H9 (cell line): ENCODE results near the gene ZNF350. TPM values are rescaled to one million over a fixed set of nuclear protein-coding genes. Genes with fewer than 3 reads are reported as not detected.

Source experiments
- DNase-seq: peaks from one replicate; pipeline ENCODE4 v3.0.0-alpha.2; 2017
- H2AFZ ChIP-seq: one replicate; pipeline ENCODE4 v1.6.1; 2013; ENCODE audit warnings: mild to moderate bottlenecking, low read length, control low read depth, moderate library complexity
- H2AK5ac ChIP-seq: 2 replicates; pipeline ENCODE4 v1.6.1; 2013; ENCODE audit warnings: low read length, control low read depth, mixed read lengths; ENCODE audit not compliant: insufficient read length
- H2BK120ac ChIP-seq: one replicate; pipeline ENCODE4 v1.6.1; 2013; ENCODE audit warnings: low read depth, mild to moderate bottlenecking, low read length, control low read depth, inconsistent platforms; ENCODE audit not compliant: poor library complexity, severe bottlenecking
- H2BK12ac ChIP-seq: 2 replicates; pipeline ENCODE4 v1.6.1; 2013; ENCODE audit warnings: low read length, control low read depth, mixed read lengths, low read depth; ENCODE audit not compliant: insufficient read length
- H2BK15ac ChIP-seq: 2 replicates; pipeline ENCODE4 v1.6.1; 2013; ENCODE audit warnings: low read depth, low read length, control low read depth
- H2BK20ac ChIP-seq: one replicate; pipeline ENCODE4 v1.6.1; 2013; ENCODE audit warnings: low read depth, mild to moderate bottlenecking, low read length, control low read depth, inconsistent platforms; ENCODE audit not compliant: poor library complexity, severe bottlenecking
- H2BK5ac ChIP-seq: 2 replicates; pipeline ENCODE4 v1.6.1; 2013; ENCODE audit warnings: low read length, control low read depth, mixed read lengths; ENCODE audit not compliant: insufficient read length
- H3K14ac ChIP-seq: 2 replicates; pipeline ENCODE4 v1.6.1; 2013; ENCODE audit warnings: low read length, control low read depth; ENCODE audit not compliant: insufficient read depth
- H3K18ac ChIP-seq: 2 replicates; pipeline ENCODE4 v1.6.1; 2013; ENCODE audit warnings: low read depth, mild to moderate bottlenecking, mixed read lengths, low read length, control low read depth; ENCODE audit not compliant: insufficient read length
- H3K23ac ChIP-seq: 2 replicates; pipeline ENCODE4 v1.6.1; 2013; ENCODE audit warnings: low read length, control low read depth, mixed read lengths, low read depth; ENCODE audit not compliant: insufficient read length
- H3K23me2 ChIP-seq: 2 replicates; pipeline ENCODE4 v1.6.1; 2013; ENCODE audit warnings: low read depth, mild to moderate bottlenecking, mixed read lengths, low read length, control low read depth; ENCODE audit not compliant: insufficient read length, poor library complexity, severe bottlenecking
- H3K27ac ChIP-seq: 2 replicates; pipeline ENCODE4 v1.5.1; 2013; ENCODE audit warnings: low read length, control low read depth, mixed read lengths, low read depth; ENCODE audit not compliant: insufficient read length
- H3K27me3 ChIP-seq: 2 replicates; pipeline ENCODE4 v1.6.1; 2013; ENCODE audit warnings: low read length, control low read depth, inconsistent platforms; ENCODE audit not compliant: insufficient read depth
- H3K4ac ChIP-seq: 2 replicates; pipeline ENCODE4 v1.6.1; 2013; ENCODE audit warnings: low read depth, mild to moderate bottlenecking, control low read depth, inconsistent platforms, low read length, moderate library complexity
- H3K4me1 ChIP-seq: 2 replicates; pipeline ENCODE4 v1.6.1; 2013; ENCODE audit warnings: low read length, control low read depth, inconsistent platforms; ENCODE audit not compliant: insufficient read depth
- H3K4me2 ChIP-seq: 2 replicates; pipeline ENCODE4 v1.6.1; 2013; ENCODE audit warnings: low read length, control low read depth, mixed read lengths; ENCODE audit not compliant: insufficient read length, insufficient read depth
- H3K56ac ChIP-seq: 2 replicates; pipeline ENCODE4 v1.6.1; 2013; ENCODE audit warnings: low read depth, mild to moderate bottlenecking, mixed read lengths, low read length, control low read depth; ENCODE audit not compliant: insufficient read length
- H3K79me1 ChIP-seq: 2 replicates; pipeline ENCODE4 v1.6.1; 2013; ENCODE audit warnings: low read depth, mild to moderate bottlenecking, moderate library complexity, low read length, control low read depth, inconsistent platforms; ENCODE audit not compliant: insufficient read depth, poor library complexity, severe bottlenecking
- H3K79me2 ChIP-seq: 2 replicates; pipeline ENCODE4 v1.6.1; 2013; ENCODE audit warnings: low read length, control low read depth, inconsistent platforms; ENCODE audit not compliant: insufficient read depth
- H3K9ac ChIP-seq: 2 replicates; pipeline ENCODE4 v1.6.1; 2013; ENCODE audit warnings: low read length, control low read depth, mixed read lengths; ENCODE audit not compliant: insufficient read length; ENCODE audit errors: extremely low read depth
- H3K9me3 ChIP-seq: one replicate; pipeline ENCODE4 v1.6.1; 2013; ENCODE audit warnings: low read depth, low read length, inconsistent platforms; ENCODE audit not compliant: control insufficient read depth
- H3T11ph ChIP-seq: one replicate; pipeline ENCODE4 v1.6.1; 2013; ENCODE audit warnings: mild to moderate bottlenecking, low read length, control low read depth, inconsistent platforms
- H4K20me1 ChIP-seq: one replicate; pipeline ENCODE4 v1.6.1; 2013; ENCODE audit not compliant: control insufficient read depth, insufficient read length, insufficient read depth
- H4K5ac ChIP-seq: 2 replicates; pipeline ENCODE4 v1.6.1; 2013; ENCODE audit warnings: low read depth, mild to moderate bottlenecking, mixed read lengths, low read length, control low read depth; ENCODE audit not compliant: insufficient read length
- H4K8ac ChIP-seq: replicated peaks from 2 replicates; pipeline ENCODE4 v1.6.1; 2013; ENCODE audit warnings: low read length, control low read depth, mixed read lengths, low read depth; ENCODE audit not compliant: insufficient read length
- H4K91ac ChIP-seq: 2 replicates; pipeline ENCODE4 v1.6.1; 2013; ENCODE audit warnings: low read depth, mild to moderate bottlenecking, moderate library complexity, mixed read lengths, low read length, control low read depth; ENCODE audit not compliant: insufficient read length
- H3K27ac Mint-ChIP-seq, 3 experiments: 2 replicates in 2 of 3; 3 replicates in 1 of 3; pipeline ENCODE4 v1.8.0; 2020 to 2021; ENCODE audit warnings: mixed read lengths in 3 of 3, mild to moderate bottlenecking in 1 of 3, moderate library complexity in 1 of 3
- H3K27me3 Mint-ChIP-seq: 2 replicates; pipeline ENCODE4 v1.8.0; 2021; ENCODE audit warnings: low read depth, mild to moderate bottlenecking, moderate library complexity, mixed read lengths
- H3K36me3 Mint-ChIP-seq, 3 experiments: 2 replicates in 2 of 3; 3 replicates in 1 of 3; pipeline ENCODE4 v1.8.0; 2020 to 2021; ENCODE audit warnings: low read depth in 3 of 3, mixed read lengths in 3 of 3; ENCODE audit not compliant: insufficient read depth in 1 of 3
- H3K4me1 Mint-ChIP-seq, 2 experiments: 2 replicates each; pipeline ENCODE4 v1.8.0; 2020; ENCODE audit warnings: mixed read lengths in 2 of 2
- H3K4me3 Mint-ChIP-seq, 2 experiments: 2 replicates in 1 of 2; 3 replicates in 1 of 2; pipeline ENCODE4 v1.8.0; 2020 to 2021; ENCODE audit warnings: mild to moderate bottlenecking in 2 of 2, mixed read lengths in 2 of 2, moderate library complexity in 1 of 2
- H3K9me3 Mint-ChIP-seq, 2 experiments: 2 replicates in 1 of 2; 3 replicates in 1 of 2; pipeline ENCODE4 v1.8.0; 2020; ENCODE audit warnings: mild to moderate bottlenecking in 2 of 2, mixed read lengths in 2 of 2, moderate library complexity in 1 of 2
- CTCF ChIP-seq: fragments of 200-600 bp; sonication (generic); conservative IDR thresholded peaks from 3 replicates; pipeline ENCODE4 v1.8.0; 2021; ENCODE audit warnings: antibody characterized with exemption, mild to moderate bottlenecking
- WGBS: extraction: QIAGEN DNeasy Blood & Tissue Kit; methylation state at CpG from one replicate; pipeline ENCODE4 v1.1.7; 2013; ENCODE audit warnings: missing lambda C conversion rate, low lambda C conversion rate, mixed read lengths; ENCODE audit not compliant: insufficient read length; ENCODE audit errors: extremely low coverage; 5-methylcytosine and 5-hydroxymethylcytosine counted together
- total RNA-seq: library from RNA; stranded (reverse); gene quantifications from 2 replicates; pipeline ENCODE4 v1.2.1, GENCODE V29; 2021

Gene ZNF350
- total RNA-seq, 1 experiment from 2014 or later, result 12.9 TPM

DNA sequence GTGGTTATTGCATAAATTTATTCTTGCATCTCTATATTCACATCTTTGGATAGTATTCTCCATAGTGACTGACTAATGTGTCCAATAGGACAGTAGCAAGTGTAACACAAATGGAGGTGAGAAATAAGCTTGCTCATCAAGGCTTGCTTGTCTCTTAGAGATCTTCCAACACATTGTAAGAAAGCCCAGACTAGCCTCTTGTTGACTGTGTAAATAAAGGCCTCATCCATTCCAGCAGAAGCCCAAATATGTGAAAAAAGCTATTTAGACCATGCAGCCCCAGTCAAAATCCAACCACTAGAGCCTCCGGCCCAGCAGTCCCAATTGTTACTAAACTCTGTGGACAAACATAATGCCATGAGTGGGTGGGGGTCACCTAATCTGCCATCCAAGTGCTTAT is 24.0 kb upstream of the ZNF350 start:
- H3K27ac ChIP-seq, result no peak overlapping the region
- Mint-ChIP-seq H3K27me3 (no peaks in the 10 kb centered on the region), H3K4me3 (no peak overlapping the region), H3K9me3 (peaks cover 13 to 16% of the 10 kb centered on the region in 2 experiments), H3K27ac (no peak overlapping the region), H3K4me1 (peaks cover 8 to 14% of the 10 kb centered on the region in 2 experiments), H3K36me3 (peaks cover 30 to 36% (median 36%) of the 10 kb centered on the region in 3 experiments)
- no peak overlapping the region for H2BK20ac ChIP-seq
- no peak overlapping the region for H3K4ac ChIP-seq
- H2AFZ ChIP-seq, result no peak overlapping the region
- no peak overlapping the region for H3K14ac ChIP-seq
- H3K23ac ChIP-seq, result no peak overlapping the region
- no peaks in the 10 kb centered on the region for H4K20me1 ChIP-seq
- no peak for TF ChIP-seq CTCF
- peaks cover 6% of the 10 kb centered on the region for H3K23me2 ChIP-seq
- no peak overlapping the region for H3K18ac ChIP-seq
- no peak for DNase-seq
- H3K4me1 ChIP-seq, result no peaks in the 10 kb centered on the region
- no peak overlapping the region for H2BK5ac ChIP-seq
- H3K79me2 ChIP-seq, result no peaks in the 10 kb centered on the region
- no peaks in the 10 kb centered on the region for H3K27me3 ChIP-seq
- no peaks in the 10 kb centered on the region for H3K9me3 ChIP-seq
- no peak overlapping the region for H3K56ac ChIP-seq
- no peak overlapping the region for H4K5ac ChIP-seq
- no peak overlapping the region for H4K91ac ChIP-seq
- H4K8ac ChIP-seq, result no peak overlapping the region
- H3K4me2 ChIP-seq, result no peak overlapping the region
- no peaks in the 10 kb centered on the region for H3K79me1 ChIP-seq
- H2BK120ac ChIP-seq, result no peak overlapping the region
- no peak overlapping the region for H3K9ac ChIP-seq
- H2AK5ac ChIP-seq, result no peak overlapping the region
- no peak overlapping the region for H2BK12ac ChIP-seq
- WGBS, result no CpG with 5 or more reads among the region's 1 CpG
- H3T11ph ChIP-seq, result no peak overlapping the region
- H2BK15ac ChIP-seq, result no peak overlapping the region
